Neutrophil (primary cell): ENCODE data around the gene SIM1.
"Not testable (repeated sequence)": the region's sequence is repeated elsewhere in the genome, so short reads cannot be mapped to it uniquely, and the experiment has no call there.

ENCODE experiments used
- H3K27ac ChIP-seq: fragments of 200-600 bp; sonication (generic); 2 replicates; pipeline ENCODE4 v1.5.1; 2016; ENCODE audit warnings: mild to moderate bottlenecking, moderate library complexity
- H3K27me3 ChIP-seq: fragments of 200-600 bp; sonication (generic); 2 replicates; pipeline ENCODE4 v1.6.0; 2016; ENCODE audit warnings: mild to moderate bottlenecking
- H3K36me3 ChIP-seq: fragments of 200-600 bp; sonication (generic); 2 replicates; pipeline ENCODE4 v1.5.1; 2017
- H3K4me1 ChIP-seq, 2 experiments: fragments of 200-600 bp in 1 of 2; sonication (generic) in 1 of 2; 1 replicate in 1 of 2; 2 replicates in 1 of 2; pipeline versions ENCODE4 v1.5.1 to v1.6.1; 2013 to 2016; ENCODE audit warnings: low read depth in 1 of 2, low read length in 1 of 2, mild to moderate bottlenecking in 1 of 2, moderate library complexity in 1 of 2; ENCODE audit not compliant: control insufficient read depth in 1 of 2, insufficient read depth in 1 of 2
- H3K4me3 ChIP-seq, 2 experiments: fragments of 200-600 bp in 1 of 2; sonication (generic) in 1 of 2; 1 replicate in 1 of 2; 2 replicates in 1 of 2; pipeline ENCODE4 v1.5.1; 2013 to 2016; ENCODE audit warnings: low read depth in 1 of 2, low read length in 1 of 2, mild to moderate bottlenecking in 1 of 2, moderate library complexity in 1 of 2
- H3K9me3 ChIP-seq: fragments of 200-600 bp; sonication (generic); 2 replicates; pipeline ENCODE4 v1.5.1; 2016
- CTCF ChIP-seq: fragments of 200-600 bp; sonication (generic); IDR thresholded peaks from 2 replicates; pipeline ENCODE4 v1.5.1; 2016; ENCODE audit warnings: antibody characterized with exemption

The SIM1 gene

GRCh38 chr6:100372326-100373091 is 92.2 kb downstream of the SIM1 start:
- no peak for TF ChIP-seq CTCF
- Histone ChIP-seq H3K9me3 (no peaks in the 10 kb centered on the region), H3K27ac (no peak overlapping the region), H3K27me3 (no peaks in the 10 kb centered on the region), H3K36me3 (no peaks in the 10 kb centered on the region), H3K4me1 (peaks cover 0 to 8% of the 10 kb centered on the region in 2 experiments), H3K4me3 (no peak overlapping the region)

- TF ChIP-seq CTCF, result no peak
- no peaks in the 10 kb centered on the region for H3K36me3 ChIP-seq
- peaks cover 0 to 8% of the 10 kb centered on the region in 2 experiments for H3K4me1 ChIP-seq
- H3K27ac ChIP-seq, result no peak overlapping the region
- no peaks in the 10 kb centered on the region for H3K9me3 ChIP-seq
- no peaks in the 10 kb centered on the region for H3K27me3 ChIP-seq
- no peak overlapping the region for H3K4me3 ChIP-seq
These were observed 93.1 kb downstream of the SIM1 start for GRCh38 chr6:100371591-100371990.

- H3K4me1 ChIP-seq, result peaks cover 0 to 8% of the 10 kb centered on the region in 2 experiments
- no peak for TF ChIP-seq CTCF
- H3K4me3 ChIP-seq, result no peak overlapping the region
- no peaks in the 10 kb centered on the region for H3K27me3 ChIP-seq
- no peaks in the 10 kb centered on the region for H3K36me3 ChIP-seq
- no peak overlapping the region for H3K27ac ChIP-seq
- H3K9me3 ChIP-seq, result no peaks in the 10 kb centered on the region
These were observed 94.5 kb downstream of the SIM1 start for GRCh38 chr6:100370265-100370664.

GRCh38 chr6:100366419-100366818 is 98.3 kb downstream of the SIM1 start:
- Histone ChIP-seq H3K36me3 (no peaks in the 10 kb centered on the region), H3K4me3 (no peak overlapping the region), H3K27me3 (no peaks in the 10 kb centered on the region), H3K4me1 (no peaks in the 10 kb centered on the region), H3K9me3 (no peaks in the 10 kb centered on the region), H3K27ac (no peak overlapping the region)
- TF ChIP-seq CTCF, result no peak

GRCh38 chr6:100363651-100364050 is 101.1 kb downstream of the SIM1 start:
- Histone ChIP-seq H3K27me3 (no peaks in the 10 kb centered on the region), H3K4me1 (no peaks in the 10 kb centered on the region), H3K27ac (no peak overlapping the region), H3K4me3 (no peak overlapping the region), H3K9me3 (no peaks in the 10 kb centered on the region), H3K36me3 (no peaks in the 10 kb centered on the region)
- no peak for TF ChIP-seq CTCF

GRCh38 chr6:100354736-100355641 is 109.7 kb downstream of the SIM1 start:
- H3K27ac ChIP-seq, H3K36me3 ChIP-seq, H3K4me1 ChIP-seq, H3K9me3 ChIP-seq, H3K4me3 ChIP-seq, H3K27me3 ChIP-seq: not testable (repeated sequence)
